Parathyroid adenoma (tissue), 2 donors: Measurements from ENCODE around the gene DOCK2.
"Not testable (repeated sequence)": the region's sequence is repeated elsewhere in the genome, so short reads cannot be mapped to it uniquely, and the experiment has no call there.

Source experiments
- H2AFZ ChIP-seq: fragments of 300-600 bp; sonication (generic); one replicate; pipeline ENCODE4 v1.7.0; 2017; ENCODE audit warnings: antibody characterized with exemption, mild to moderate bottlenecking
- H3K27ac ChIP-seq: fragments of 300-600 bp; sonication (generic); one replicate; pipeline ENCODE4 v1.7.0; 2017
- H3K27me3 ChIP-seq: fragments of 300-600 bp; sonication (generic); one replicate; pipeline ENCODE4 v1.7.0; 2017; ENCODE audit warnings: low read length; ENCODE audit not compliant: control insufficient read depth, insufficient read depth
- H3K36me3 ChIP-seq: fragments of 300-600 bp; sonication (generic); one replicate; pipeline ENCODE4 v1.7.0; 2017; ENCODE audit warnings: low read length; ENCODE audit not compliant: control insufficient read depth, insufficient read depth
- H3K4me1 ChIP-seq: fragments of 300-600 bp; sonication (generic); one replicate; pipeline ENCODE4 v1.7.0; 2017; ENCODE audit warnings: control low read depth
- H3K4me2 ChIP-seq: fragments of 300-600 bp; sonication (generic); one replicate; pipeline ENCODE4 v1.7.0; 2017; ENCODE audit warnings: low read length
- H3K4me3 ChIP-seq: fragments of 300-600 bp; sonication (generic); one replicate; pipeline ENCODE4 v1.7.0; 2017; ENCODE audit warnings: low read depth, low read length
- H3K79me2 ChIP-seq: fragments of 300-600 bp; sonication (generic); one replicate; pipeline ENCODE4 v1.7.0; 2017; ENCODE audit warnings: control low read depth
- H3K9ac ChIP-seq: fragments of 300-600 bp; sonication (generic); one replicate; pipeline ENCODE4 v1.7.0; 2017; ENCODE audit warnings: mild to moderate bottlenecking
- H3K9me3 ChIP-seq: fragments of 300-600 bp; sonication (generic); one replicate; pipeline ENCODE4 v1.7.0; 2017; ENCODE audit warnings: low read length; ENCODE audit not compliant: control insufficient read depth
- TF ChIP-seq, protein P1 (sequence below): fragments of 300-600 bp; sonication (generic); IDR thresholded peaks from one replicate; pipeline ENCODE4 v1.7.0; 2017; ENCODE audit warnings: antibody characterized with exemption, mild to moderate bottlenecking
- donor health status: primary hyperparathyroidism.

Gene DOCK2

DNA sequence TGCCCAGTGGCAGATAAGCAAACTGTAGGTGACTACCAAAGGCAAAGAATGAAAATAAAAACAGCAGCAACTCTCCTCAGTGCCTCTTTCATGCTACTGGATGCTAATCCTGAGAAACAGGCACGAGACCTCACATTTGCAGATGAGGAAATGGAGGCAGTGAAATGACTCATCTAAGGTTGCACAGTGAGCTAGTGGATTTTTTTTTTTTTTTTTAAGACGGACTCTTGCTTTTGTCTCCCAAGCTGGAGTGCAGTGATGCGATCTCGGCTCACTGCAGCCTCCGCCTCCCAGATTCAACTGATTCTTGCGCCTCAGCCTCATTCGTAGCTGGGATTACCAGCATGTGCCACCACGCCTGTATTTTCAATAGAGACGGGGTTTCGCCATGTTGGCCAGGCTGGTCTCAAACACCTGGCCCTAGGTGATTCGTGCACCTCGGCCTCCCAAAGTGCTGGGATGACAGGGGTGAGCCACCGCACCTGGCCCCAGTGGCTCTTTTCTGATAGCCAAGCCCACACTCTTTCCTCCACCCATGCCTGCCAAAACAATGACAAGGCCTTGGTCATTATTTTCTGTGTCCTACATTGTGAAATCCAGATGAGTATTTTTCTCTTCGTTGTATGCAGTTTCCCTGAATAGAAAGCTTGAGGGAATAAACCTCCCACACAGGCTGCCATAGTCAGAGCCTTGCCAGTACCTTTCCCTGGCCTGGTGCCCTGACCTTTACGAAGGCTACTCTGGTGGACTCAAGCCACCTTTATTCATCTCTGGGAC lies 19.2 kb downstream of the DOCK2 start:
- no peak overlapping the region for H3K4me3 ChIP-seq
- no peak overlapping the region for H2AFZ ChIP-seq
- no peak overlapping the region for H3K4me2 ChIP-seq
- no peaks in the 10 kb centered on the region for H3K79me2 ChIP-seq
- no peaks in the 10 kb centered on the region for H3K27me3 ChIP-seq
- no peak overlapping the region for H3K9ac ChIP-seq
- H3K36me3 ChIP-seq = no peaks in the 10 kb centered on the region
- H3K4me1 ChIP-seq = no peaks in the 10 kb centered on the region
- TF ChIP-seq, protein P1, sequence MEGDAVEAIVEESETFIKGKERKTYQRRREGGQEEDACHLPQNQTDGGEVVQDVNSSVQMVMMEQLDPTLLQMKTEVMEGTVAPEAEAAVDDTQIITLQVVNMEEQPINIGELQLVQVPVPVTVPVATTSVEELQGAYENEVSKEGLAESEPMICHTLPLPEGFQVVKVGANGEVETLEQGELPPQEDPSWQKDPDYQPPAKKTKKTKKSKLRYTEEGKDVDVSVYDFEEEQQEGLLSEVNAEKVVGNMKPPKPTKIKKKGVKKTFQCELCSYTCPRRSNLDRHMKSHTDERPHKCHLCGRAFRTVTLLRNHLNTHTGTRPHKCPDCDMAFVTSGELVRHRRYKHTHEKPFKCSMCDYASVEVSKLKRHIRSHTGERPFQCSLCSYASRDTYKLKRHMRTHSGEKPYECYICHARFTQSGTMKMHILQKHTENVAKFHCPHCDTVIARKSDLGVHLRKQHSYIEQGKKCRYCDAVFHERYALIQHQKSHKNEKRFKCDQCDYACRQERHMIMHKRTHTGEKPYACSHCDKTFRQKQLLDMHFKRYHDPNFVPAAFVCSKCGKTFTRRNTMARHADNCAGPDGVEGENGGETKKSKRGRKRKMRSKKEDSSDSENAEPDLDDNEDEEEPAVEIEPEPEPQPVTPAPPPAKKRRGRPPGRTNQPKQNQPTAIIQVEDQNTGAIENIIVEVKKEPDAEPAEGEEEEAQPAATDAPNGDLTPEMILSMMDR = no peak
- no peak overlapping the region for H3K27ac ChIP-seq
- H3K9me3 ChIP-seq = no peaks in the 10 kb centered on the region

DNA sequence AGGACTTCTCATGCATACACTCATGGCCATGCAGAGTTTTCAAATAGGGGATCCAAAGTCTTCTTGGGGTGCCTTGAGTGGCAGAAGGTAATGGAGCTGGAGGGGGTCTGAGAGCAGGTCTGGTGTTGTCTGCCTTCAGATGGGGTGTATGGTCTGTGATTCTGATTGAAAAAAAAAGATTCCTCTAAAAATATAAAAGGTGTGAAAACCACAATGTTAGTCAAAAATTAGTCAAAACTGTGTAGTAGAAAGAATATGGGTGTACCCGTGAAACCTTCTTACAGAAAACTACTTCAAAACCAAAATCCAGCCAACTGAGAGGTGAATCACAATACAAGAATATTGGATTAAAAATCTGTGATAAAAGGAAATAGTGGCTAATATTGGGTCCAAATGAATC lies 20.1 kb downstream of the DOCK2 start:
- Histone ChIP-seq H3K9ac (no peak overlapping the region), H3K27me3 (no peaks in the 10 kb centered on the region), H3K4me2 (no peak overlapping the region), H2AFZ (no peak overlapping the region), H3K4me1 (no peaks in the 10 kb centered on the region), H3K79me2 (no peaks in the 10 kb centered on the region), H3K9me3 (no peaks in the 10 kb centered on the region), H3K27ac (no peak overlapping the region), H3K4me3 (no peak overlapping the region), H3K36me3 (no peaks in the 10 kb centered on the region)
- TF ChIP-seq, protein P1 = no peak

DNA sequence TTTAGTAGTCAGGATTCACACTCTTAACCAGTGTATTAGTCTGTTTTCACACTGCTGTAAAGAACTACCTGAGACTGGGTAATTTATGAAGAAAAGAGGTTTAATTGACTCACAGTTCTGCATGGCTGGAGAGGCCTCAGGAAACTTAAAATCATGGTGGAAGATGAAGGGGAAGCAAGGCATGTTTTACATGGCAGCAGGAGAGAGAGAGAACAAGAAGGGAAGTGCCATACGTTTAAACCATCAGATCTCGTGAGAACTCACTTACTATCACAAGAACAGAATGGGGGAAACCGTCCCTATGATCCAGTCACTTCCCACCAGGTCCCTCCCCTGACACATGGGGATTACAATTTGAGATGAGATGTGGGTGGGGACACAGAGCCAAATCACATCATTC lies 25.4 kb downstream of the DOCK2 start:
- H3K4me3 ChIP-seq, H3K9ac ChIP-seq, H3K36me3 ChIP-seq, H3K27me3 ChIP-seq, H3K9me3 ChIP-seq, H3K4me2 ChIP-seq, H2AFZ ChIP-seq, H3K27ac ChIP-seq, H3K4me1 ChIP-seq, H3K79me2 ChIP-seq: not testable (repeated sequence)

DNA sequence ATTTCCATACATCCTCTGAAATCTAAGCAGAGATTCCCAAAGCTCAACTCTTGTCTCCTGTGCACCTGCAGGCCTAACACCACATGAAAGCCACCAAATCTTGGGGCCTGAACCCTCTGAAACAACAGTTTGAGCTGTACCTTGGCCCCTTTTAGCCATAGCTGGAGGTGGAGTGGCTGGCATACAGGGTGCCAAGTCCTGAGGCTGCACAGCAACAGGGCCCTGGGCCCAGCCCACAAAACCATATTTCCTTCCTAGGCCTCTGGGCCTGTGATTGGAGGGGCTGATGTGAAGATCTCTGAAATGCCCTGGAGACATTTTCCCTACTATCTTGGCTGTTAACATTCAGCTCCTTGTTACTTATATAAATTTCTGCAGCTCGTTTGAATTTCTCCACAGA lies 26.5 kb downstream of the DOCK2 start:
- H3K36me3 ChIP-seq = no peaks in the 10 kb centered on the region
- TF ChIP-seq, protein P1 = no peak

DNA sequence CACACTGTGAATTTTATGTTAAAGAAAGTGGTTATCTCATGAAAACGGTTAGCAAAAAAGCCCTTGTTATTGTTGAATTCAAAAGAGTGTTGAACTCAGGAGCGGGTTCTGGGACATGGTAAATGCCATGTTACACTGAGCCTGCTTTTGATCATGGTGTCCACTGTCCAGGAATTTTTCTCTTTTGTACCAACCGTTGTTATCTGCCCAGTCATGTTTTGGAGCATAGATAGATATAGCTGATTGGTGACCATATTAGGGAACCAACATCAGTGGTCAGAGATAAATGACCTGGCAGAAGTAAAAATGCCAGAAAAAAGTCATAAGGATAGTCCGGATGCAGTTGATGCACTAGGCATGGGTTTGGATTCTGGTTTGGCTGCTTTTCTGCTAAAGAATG lies 29.3 kb downstream of the DOCK2 start:
- Histone ChIP-seq H2AFZ (no peak overlapping the region), H3K79me2 (no peaks in the 10 kb centered on the region), H3K9ac (no peak overlapping the region), H3K27me3 (no peaks in the 10 kb centered on the region), H3K4me3 (no peak overlapping the region), H3K27ac (no peak overlapping the region), H3K4me1 (no peaks in the 10 kb centered on the region), H3K4me2 (no peak overlapping the region), H3K36me3 (no peaks in the 10 kb centered on the region), H3K9me3 (no peaks in the 10 kb centered on the region)
- TF ChIP-seq, protein P1 = no peak

More for the DNA sequence above, 26.5 kb downstream of the DOCK2 start:
- H3K9ac ChIP-seq = no peak overlapping the region
- H3K79me2 ChIP-seq = no peaks in the 10 kb centered on the region
- H2AFZ ChIP-seq = no peak overlapping the region
- no peaks in the 10 kb centered on the region for H3K27me3 ChIP-seq
- H3K4me3 ChIP-seq = no peak overlapping the region
- H3K27ac ChIP-seq = no peak overlapping the region
- no peak overlapping the region for H3K4me2 ChIP-seq
- H3K9me3 ChIP-seq = no peaks in the 10 kb centered on the region
- H3K4me1 ChIP-seq = no peaks in the 10 kb centered on the region
